Measurements from ENCODE around the gene ZEB2. TPM values are rescaled to one million over a fixed set of nuclear protein-coding genes. Genes with fewer than 3 reads are reported as not detected.

The ZEB2 gene
- total and polyA plus RNA-seq, 7 experiments from 2014 or later: 0.26 to 534 (median 4.6) TPM

- POLR2A ChIA-PET: no interaction called here
- H3K4me1 ChIP-seq (ENCODE audit: control insufficient read depth in 2 of 2, insufficient read depth in 2 of 2, low read length in 2 of 2): peaks cover 0 to 6% of the 10 kb centered on the region in 2 donors
- ATAC-seq (no peak), DNase-seq (no peak)
- intact Hi-C loops (cut with micrococcal nuclease): no loop called here
- Mint-ChIP-seq H3K27ac (no peak overlapping the region), H3K27me3 (peaks cover 0 to 6% (median 0%) of the 10 kb centered on the region in 5 donors), H3K4me1 (no peaks in the 10 kb centered on the region), H3K9me3 (no peaks in the 10 kb centered on the region), H3K4me3 (no peak overlapping the region), H3K36me3 (peaks cover 0 to 2% (median 0%) of the 10 kb centered on the region in 5 donors)
- no peaks in the 10 kb centered on the region for H3K36me3 ChIP-seq (ENCODE audit: control insufficient read depth in 2 of 3, insufficient read depth in 3 of 3, low read length in 3 of 3)
- no peak overlapping the region for H3K4me3 ChIP-seq (ENCODE audit: low read length)
- CTCF ChIA-PET: no interaction called here
- no peaks in the 10 kb centered on the region for H3K27me3 ChIP-seq (ENCODE audit: control insufficient read depth in 2 of 2, insufficient read depth in 2 of 2, low read length in 2 of 2)
- H3K27ac ChIP-seq (ENCODE audit: low read depth, low read length): no peak overlapping the region
- H3K9me3 ChIP-seq (ENCODE audit: control insufficient read depth in 2 of 3, low read length in 3 of 3): no peaks in the 10 kb centered on the region
Observed at GRCh38 chr2:144432921-144433320, 87.0 kb downstream of the ZEB2 start.

GRCh38 chr2:144431998-144432397 is 87.9 kb downstream of the ZEB2 start:
- Histone ChIP-seq H3K27ac (ENCODE audit: low read depth, low read length) (no peak overlapping the region), H3K27me3 (ENCODE audit: control insufficient read depth in 2 of 2, insufficient read depth in 2 of 2, low read length in 2 of 2) (no peaks in the 10 kb centered on the region), H3K4me1 (ENCODE audit: control insufficient read depth in 2 of 2, insufficient read depth in 2 of 2, low read length in 2 of 2) (peaks cover 0 to 6% of the 10 kb centered on the region in 2 donors), H3K9me3 (ENCODE audit: control insufficient read depth in 2 of 3, low read length in 3 of 3) (no peaks in the 10 kb centered on the region), H3K36me3 (ENCODE audit: control insufficient read depth in 2 of 3, insufficient read depth in 3 of 3, low read length in 3 of 3) (no peaks in the 10 kb centered on the region), H3K4me3 (ENCODE audit: low read length) (no peak overlapping the region)
- CTCF ChIA-PET: no interaction called here
- DNase-seq (no peak), ATAC-seq (no peak)
- Mint-ChIP-seq H3K4me1 (peaks cover 0 to 4% (median 0%) of the 10 kb centered on the region in 7 donors), H3K4me3 (no peak overlapping the region), H3K27ac (no peak overlapping the region), H3K36me3 (peaks cover 0 to 2% (median 0%) of the 10 kb centered on the region in 5 donors), H3K27me3 (peaks cover 0 to 12% (median 0%) of the 10 kb centered on the region in 5 donors), H3K9me3 (no peaks in the 10 kb centered on the region)
- intact Hi-C loops (cut with micrococcal nuclease): no loop called here
- POLR2A ChIA-PET: no interaction called here

DNA sequence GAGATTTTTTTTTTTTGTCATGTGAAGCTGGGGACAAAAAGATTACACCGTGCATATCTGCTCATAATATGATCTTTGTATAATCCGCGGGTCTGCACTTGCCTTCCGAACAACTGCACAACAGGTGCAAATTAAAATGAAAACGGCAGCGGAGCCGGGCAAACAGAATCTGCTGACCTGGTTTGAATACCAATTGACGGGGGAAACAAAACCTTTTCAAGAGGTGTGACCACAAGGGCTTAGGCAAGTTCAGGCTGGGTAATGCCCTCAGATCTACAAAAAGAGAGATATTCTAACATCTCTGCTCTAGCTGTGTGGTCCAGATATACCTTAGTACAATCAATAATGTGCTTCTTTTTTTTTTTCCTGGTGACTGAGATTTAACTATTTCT is 88.5 kb downstream of the ZEB2 start:
- ATAC-seq (peak; percentile 60), DNase-seq (no peak)
- peaks cover 0 to 5% (median 0%) of the 10 kb centered on the region in 7 donors for H3K4me1 Mint-ChIP-seq
- Histone ChIP-seq H3K36me3 (ENCODE audit: control insufficient read depth in 2 of 3, insufficient read depth in 3 of 3, low read length in 3 of 3) (no peaks in the 10 kb centered on the region), H3K9me3 (ENCODE audit: control insufficient read depth in 2 of 3, low read length in 3 of 3) (no peaks in the 10 kb centered on the region), H3K4me3 (ENCODE audit: low read length) (no peak overlapping the region), H3K4me1 (ENCODE audit: control insufficient read depth in 2 of 2, insufficient read depth in 2 of 2, low read length in 2 of 2) (peaks cover 0 to 6% of the 10 kb centered on the region in 2 donors), H3K27me3 (ENCODE audit: control insufficient read depth in 2 of 2, insufficient read depth in 2 of 2, low read length in 2 of 2) (no peaks in the 10 kb centered on the region), H3K27ac (ENCODE audit: low read depth, low read length) (no peak overlapping the region)
- POLR2A ChIA-PET: no interaction called here
- peaks cover 0 to 15% (median 0%) of the 10 kb centered on the region in 5 donors for H3K27me3 Mint-ChIP-seq
- no peak overlapping the region for H3K27ac Mint-ChIP-seq
- intact Hi-C loops (cut with micrococcal nuclease): no loop called here
- H3K36me3 Mint-ChIP-seq: peaks cover 0 to 2% (median 0%) of the 10 kb centered on the region in 5 donors
- CTCF ChIA-PET: no interaction called here
- H3K4me3 Mint-ChIP-seq: no peak overlapping the region
- H3K9me3 Mint-ChIP-seq: no peaks in the 10 kb centered on the region

- H3K4me1 ChIP-seq (ENCODE audit: control insufficient read depth in 2 of 2, insufficient read depth in 2 of 2, low read length in 2 of 2): peaks cover 0 to 6% of the 10 kb centered on the region in 2 donors
Observed at GRCh38 chr2:144430722-144431391, 89.1 kb downstream of the ZEB2 start.

GRCh38 chr2:144429396-144430112 is 90.4 kb downstream of the ZEB2 start:
- H3K9me3 ChIP-seq (ENCODE audit: control insufficient read depth in 2 of 3, low read length in 3 of 3): no peaks in the 10 kb centered on the region
- H3K4me3 ChIP-seq (ENCODE audit: low read length): no peak overlapping the region
- peaks cover 0 to 6% of the 10 kb centered on the region in 2 donors for H3K4me1 ChIP-seq (ENCODE audit: control insufficient read depth in 2 of 2, insufficient read depth in 2 of 2, low read length in 2 of 2)
- ATAC-seq (peak; percentile 28), DNase-seq (no peak)
- H3K4me1 Mint-ChIP-seq: peaks cover 0 to 6% (median 0%) of the 10 kb centered on the region in 7 donors
- no peak overlapping the region for H3K4me3 Mint-ChIP-seq
- CTCF ChIA-PET: no interaction called here
- no peak overlapping the region for H3K27ac Mint-ChIP-seq
- POLR2A ChIA-PET: no interaction called here
- H3K36me3 Mint-ChIP-seq: no peaks in the 10 kb centered on the region
- intact Hi-C loops (cut with micrococcal nuclease): no loop called here
- H3K27ac ChIP-seq (ENCODE audit: low read depth, low read length): no peak overlapping the region
- H3K27me3 ChIP-seq (ENCODE audit: control insufficient read depth in 2 of 2, insufficient read depth in 2 of 2, low read length in 2 of 2): no peaks in the 10 kb centered on the region
- no peaks in the 10 kb centered on the region for H3K9me3 Mint-ChIP-seq
- H3K27me3 Mint-ChIP-seq: peaks cover 0 to 15% (median 5%) of the 10 kb centered on the region in 5 donors
- H3K36me3 ChIP-seq (ENCODE audit: control insufficient read depth in 2 of 3, insufficient read depth in 3 of 3, low read length in 3 of 3): no peaks in the 10 kb centered on the region

More at GRCh38 chr2:144430722-144431391, 89.1 kb downstream of the ZEB2 start:
- intact Hi-C loops (cut with micrococcal nuclease): no loop called here
- ChIA-PET CTCF (no interaction called here), POLR2A (no interaction called here)
- Mint-ChIP-seq H3K9me3 (no peaks in the 10 kb centered on the region), H3K4me3 (no peak overlapping the region), H3K27ac (no peak overlapping the region), H3K4me1 (peaks cover 0 to 5% (median 0%) of the 10 kb centered on the region in 7 donors), H3K36me3 (peaks cover 0 to 2% (median 0%) of the 10 kb centered on the region in 5 donors), H3K27me3 (peaks cover 0 to 15% (median 2%) of the 10 kb centered on the region in 5 donors)
- ATAC-seq: peak; percentile 32
- no peak for DNase-seq
- no peak overlapping the region for H3K4me3 ChIP-seq (ENCODE audit: low read length)
- H3K27me3 ChIP-seq (ENCODE audit: control insufficient read depth in 2 of 2, insufficient read depth in 2 of 2, low read length in 2 of 2): no peaks in the 10 kb centered on the region
- no peak overlapping the region for H3K27ac ChIP-seq (ENCODE audit: low read depth, low read length)
- H3K36me3 ChIP-seq (ENCODE audit: control insufficient read depth in 2 of 3, insufficient read depth in 3 of 3, low read length in 3 of 3): no peaks in the 10 kb centered on the region
- no peaks in the 10 kb centered on the region for H3K9me3 ChIP-seq (ENCODE audit: control insufficient read depth in 2 of 3, low read length in 3 of 3)

DNA sequence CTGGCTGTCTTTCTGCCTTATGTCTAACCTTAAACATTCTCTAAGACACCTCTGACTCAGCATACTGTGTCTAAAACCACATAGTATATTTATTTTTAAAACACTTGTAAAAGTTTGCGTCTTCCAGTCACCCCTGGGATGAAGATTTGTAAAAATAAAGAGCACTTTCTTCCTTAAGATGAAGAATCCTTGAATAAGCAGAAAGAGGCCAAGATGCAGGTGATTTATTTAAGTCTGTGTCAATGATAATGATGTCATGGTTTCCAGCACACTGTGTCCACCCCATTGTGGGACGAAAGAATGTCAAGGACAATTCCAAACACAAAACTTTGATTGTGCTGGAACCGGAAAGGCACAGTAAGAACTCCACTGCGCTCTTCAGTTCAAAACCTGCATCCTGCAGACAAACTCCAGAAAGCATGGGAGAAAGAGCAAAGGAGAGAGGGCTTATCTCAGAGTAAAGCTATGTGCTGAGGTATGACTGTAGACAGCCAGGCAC is 92.9 kb downstream of the ZEB2 start:
- H3K27ac Mint-ChIP-seq: no peak overlapping the region
- no peak for DNase-seq
- Histone ChIP-seq H3K36me3 (ENCODE audit: control insufficient read depth in 2 of 3, insufficient read depth in 3 of 3, low read length in 3 of 3) (no peaks in the 10 kb centered on the region), H3K27ac (ENCODE audit: low read depth, low read length) (no peak overlapping the region), H3K9me3 (ENCODE audit: control insufficient read depth in 2 of 3, low read length in 3 of 3) (no peaks in the 10 kb centered on the region), H3K4me1 (ENCODE audit: control insufficient read depth in 2 of 2, insufficient read depth in 2 of 2, low read length in 2 of 2) (peaks cover 0 to 6% of the 10 kb centered on the region in 2 donors), H3K27me3 (ENCODE audit: control insufficient read depth in 2 of 2, insufficient read depth in 2 of 2, low read length in 2 of 2) (no peaks in the 10 kb centered on the region), H3K4me3 (ENCODE audit: low read length) (no peak overlapping the region)
- ATAC-seq: peak; percentile 12
- ChIA-PET POLR2A (no interaction called here), CTCF (no interaction called here)
- no peaks in the 10 kb centered on the region for H3K9me3 Mint-ChIP-seq
- peaks cover 0 to 8% (median 0%) of the 10 kb centered on the region in 7 donors for H3K4me1 Mint-ChIP-seq
- no peak overlapping the region for H3K4me3 Mint-ChIP-seq
- H3K36me3 Mint-ChIP-seq: no peaks in the 10 kb centered on the region
- peaks cover 0 to 21% (median 5%) of the 10 kb centered on the region in 5 donors for H3K27me3 Mint-ChIP-seq
- intact Hi-C loops (cut with micrococcal nuclease): no loop called here
